GM21786 (cell line): ENCODE data around the gene ZSCAN10.
"Not testable (repeated sequence)": the region's sequence is repeated elsewhere in the genome, so short reads cannot be mapped to it uniquely, and the experiment has no call there.

Experiments
- ATAC-seq: cut with Tn5 transposase; IDR thresholded peaks from one replicate; pipeline ENCODE4 v1.9.1; 2021; ENCODE audit not compliant: unreplicated experiment

The ZSCAN10 gene

GRCh38 chr16:3098459-3099394 is at the start of gene ZSCAN10:
ZSCAN10 (minus strand) TSS chr16:3099294; CDS start chr16:3092937, 6,357 bp downstream.
- ATAC-seq: no peak

- no peak for ATAC-seq
These were observed 49.4 kb upstream of the ZSCAN10 start for GRCh38 chr16:3148256-3149192.

- ATAC-seq: no peak
These were observed 48.6 kb upstream of the ZSCAN10 start for GRCh38 chr16:3147757-3148104.

- no peak for ATAC-seq
These were observed 48.1 kb upstream of the ZSCAN10 start for GRCh38 chr16:3147046-3147756.

- ATAC-seq: no peak
These were observed 46.6 kb upstream of the ZSCAN10 start for GRCh38 chr16:3145660-3146059.

- no peak for ATAC-seq
These were observed 46.1 kb upstream of the ZSCAN10 start for GRCh38 chr16:3145151-3145550.

GRCh38 chr16:3144321-3144983 is 45.4 kb upstream of the ZSCAN10 start:
- ATAC-seq: no peak

GRCh38 chr16:3143598-3144320 is 44.7 kb upstream of the ZSCAN10 start:
- ATAC-seq: no peak

GRCh38 chr16:3143189-3143588 is 44.1 kb upstream of the ZSCAN10 start:
- ATAC-seq: no peak

- no peak for ATAC-seq
These were observed 43.7 kb upstream of the ZSCAN10 start for GRCh38 chr16:3142770-3143169.

GRCh38 chr16:3142327-3142726 is 43.2 kb upstream of the ZSCAN10 start:
- no peak for ATAC-seq

GRCh38 chr16:3141781-3142311 is 42.8 kb upstream of the ZSCAN10 start:
- ATAC-seq: no peak

GRCh38 chr16:3140603-3141427 is 41.7 kb upstream of the ZSCAN10 start:
- ATAC-seq: no peak

GRCh38 chr16:3139561-3139960 is 40.5 kb upstream of the ZSCAN10 start:
- ATAC-seq: not testable (repeated sequence)

- no peak for ATAC-seq
These were observed 39.8 kb upstream of the ZSCAN10 start for GRCh38 chr16:3138823-3139426.

GRCh38 chr16:3138342-3138741 is 39.2 kb upstream of the ZSCAN10 start:
- ATAC-seq: no peak

GRCh38 chr16:3137267-3137666 is 38.2 kb upstream of the ZSCAN10 start:
- no peak for ATAC-seq

- ATAC-seq: peak; percentile 10
These were observed 36.1 kb upstream of the ZSCAN10 start for GRCh38 chr16:3135126-3135715.
